K562 (cell line): ENCODE results near the gene GNG3. TPM values are rescaled to one million over a fixed set of nuclear protein-coding genes. Genes with fewer than 3 reads are reported as not detected.

Source experiments
- CCNT2 ChIP-seq: IDR thresholded peaks from 2 replicates; pipeline ENCODE4 v1.6.1; 2011; ENCODE audit warnings: borderline replicate concordance, low read depth, mild to moderate bottlenecking, moderate library complexity, mixed read lengths, low read length; ENCODE audit not compliant: insufficient read length; ENCODE audit errors: extremely low read depth
- CHD1 ChIP-seq: fragments of 200-600 bp; sonication (generic); IDR thresholded peaks from one replicate; pipeline ENCODE4 v1.6.1; 2012; ENCODE audit warnings: mild to moderate bottlenecking, moderate library complexity, low read length, inconsistent platforms
- FUS ChIP-seq: fragments of 200-400 bp; formaldehyde crosslinking; optimal IDR thresholded peaks from 2 replicates; pipeline ENCODE3; 2017; ENCODE audit warnings: low read depth, low read length
- HNRNPL ChIP-seq: fragments of 200-400 bp; formaldehyde crosslinking; IDR thresholded peaks from 2 replicates; pipeline ENCODE4 v1.6.1; 2017; ENCODE audit warnings: low read depth, mild to moderate bottlenecking, low read length
- HNRNPUL1 ChIP-seq: fragments of 200-400 bp; formaldehyde crosslinking; IDR thresholded peaks from 2 replicates; pipeline ENCODE4 v1.6.1; 2017; ENCODE audit warnings: low read length
- MXI1 ChIP-seq: IDR thresholded peaks from 2 replicates; pipeline ENCODE4 v1.6.1; 2011; ENCODE audit warnings: low read depth, mild to moderate bottlenecking, improper control_type of control experiment, low read length
- NFIX ChIP-seq: fragments of 250-450 bp; sonication (Bioruptor Pico); IDR thresholded peaks from 2 replicates; pipeline ENCODE4 v1.4.0; 2020; ENCODE audit warnings: low read depth, mild to moderate bottlenecking, moderate library complexity
- NONO ChIP-seq, 2 experiments: fragments of 200-400 bp in 1 of 2; fragments of 450-650 bp in 1 of 2; formaldehyde crosslinking in 1 of 2; IDR thresholded peaks; 2 replicates each; pipeline ENCODE4 v1.6.1; 2017; ENCODE audit warnings: low read depth in 2 of 2, mild to moderate bottlenecking in 2 of 2, moderate library complexity in 2 of 2, low read length in 1 of 2
- PHB ChIP-seq: fragments of 250-450 bp; sonication (Bioruptor Pico); IDR thresholded peaks from 2 replicates; pipeline ENCODE4 v1.5.0; 2021
- POLR2A ChIP-seq: fragments of 450-650 bp; conservative IDR thresholded peaks from 2 replicates; pipeline ENCODE4 v1.6.1; 2016
- POLR2AphosphoS5 ChIP-seq: IDR thresholded peaks from 2 replicates; pipeline ENCODE4 v1.6.1; 2011; ENCODE audit warnings: mild to moderate bottlenecking, low read depth, low read length, moderate library complexity; ENCODE audit not compliant: control insufficient read depth, insufficient read depth
- PRMT5 ChIP-seq: sonication (generic); formaldehyde crosslinking; IDR thresholded peaks from 2 replicates; pipeline ENCODE4 v1.5.0; 2020; ENCODE audit warnings: missing genetic modification reagents
- RBFOX2 ChIP-seq: fragments of 200-400 bp; formaldehyde crosslinking; IDR thresholded peaks from 2 replicates; pipeline ENCODE4 v1.6.1; 2017; ENCODE audit warnings: low read depth, mild to moderate bottlenecking, low read length, moderate library complexity
- RBM22 ChIP-seq: fragments of 200-400 bp; formaldehyde crosslinking; IDR thresholded peaks from 2 replicates; pipeline ENCODE4 v1.6.1; 2018; ENCODE audit warnings: low read length, low read depth; ENCODE audit not compliant: poor library complexity, severe bottlenecking
- SUPT5H ChIP-seq: fragments of 450-650 bp; IDR thresholded peaks from 2 replicates; pipeline ENCODE4 v1.6.1; 2016
- ZNF766 ChIP-seq: fragments of 200-800 bp; sonication (Bioruptor generic); conservative IDR thresholded peaks from 2 replicates; pipeline ENCODE4 v1.6.1; 2016; ENCODE audit warnings: missing genetic modification characterization, missing compliant biosample characterization
- polyA plus RNA-seq, 8 experiments: library from polyadenylated mRNA; depleted of rRNA in 4 of 8; stranded (reverse) in 5 of 8; unstranded in 3 of 8; fragments of >200 nt; fragmentation: Nextera tagmentation in 2 of 8; fragmentation: Illumina TruSeq in 1 of 8; extraction: Ambion mirVana in 2 of 8; extraction: Trizol in 1 of 8; gene quantifications; 2 replicates each; pipeline versions ENCODE4 v1.2.1 to v1.2.3, GENCODE V29; 2011 to 2014; ENCODE audit warnings: inconsistent platforms in 1 of 8, missing spikeins in 1 of 8
- total RNA-seq, 7 experiments: library from RNA; depleted of rRNA in 6 of 7; stranded (reverse); fragments of >200 nt in 6 of 7; fragmentation: Illumina TruSeq in 2 of 7; extraction: Trizol in 2 of 7; gene quantifications; 2 replicates each; pipeline versions ENCODE4 v1.2.1 to v1.2.3, GENCODE V29; 2011 to 2021; ENCODE audit warnings: low replicate concordance in 1 of 7
- TF ChIP-seq, protein P1 (sequence below): sonication (generic); formaldehyde crosslinking; IDR thresholded peaks from 2 replicates; pipeline ENCODE4 v1.8.0; 2022; ENCODE audit warnings: mild to moderate bottlenecking, low read depth, missing genetic modification reagents
- TF ChIP-seq, protein P2 (sequence below), 2 experiments: fragments of 450-650 bp in 1 of 2; sonication (generic) in 1 of 2; formaldehyde crosslinking in 1 of 2; IDR thresholded peaks in 1 of 2; conservative IDR thresholded peaks in 1 of 2; 2 replicates each; pipeline versions ENCODE4 v1.6.1 to v1.8.1; 2016 to 2023; ENCODE audit warnings: mild to moderate bottlenecking in 2 of 2, moderate library complexity in 2 of 2, inconsistent platforms in 1 of 2, missing genetic modification reagents in 1 of 2
- TF ChIP-seq, protein P3 (sequence below): sonication (generic); formaldehyde crosslinking; IDR thresholded peaks from 2 replicates; pipeline ENCODE4 v1.9.0; 2022; ENCODE audit warnings: mild to moderate bottlenecking, missing genetic modification reagents
- TF ChIP-seq, protein P4 (sequence below): fragments of 200-800 bp; sonication (Bioruptor generic); IDR thresholded peaks from 2 replicates; pipeline ENCODE4 v1.6.1; 2016; ENCODE audit warnings: missing genetic modification characterization, missing compliant biosample characterization

Gene GNG3
- total and polyA plus RNA-seq, 9 of the 15 experiments (the other 6 are each of a cell fraction or from before 2014, with no cell fraction given), result 0.07 TPM; not detected in 8

DNA sequence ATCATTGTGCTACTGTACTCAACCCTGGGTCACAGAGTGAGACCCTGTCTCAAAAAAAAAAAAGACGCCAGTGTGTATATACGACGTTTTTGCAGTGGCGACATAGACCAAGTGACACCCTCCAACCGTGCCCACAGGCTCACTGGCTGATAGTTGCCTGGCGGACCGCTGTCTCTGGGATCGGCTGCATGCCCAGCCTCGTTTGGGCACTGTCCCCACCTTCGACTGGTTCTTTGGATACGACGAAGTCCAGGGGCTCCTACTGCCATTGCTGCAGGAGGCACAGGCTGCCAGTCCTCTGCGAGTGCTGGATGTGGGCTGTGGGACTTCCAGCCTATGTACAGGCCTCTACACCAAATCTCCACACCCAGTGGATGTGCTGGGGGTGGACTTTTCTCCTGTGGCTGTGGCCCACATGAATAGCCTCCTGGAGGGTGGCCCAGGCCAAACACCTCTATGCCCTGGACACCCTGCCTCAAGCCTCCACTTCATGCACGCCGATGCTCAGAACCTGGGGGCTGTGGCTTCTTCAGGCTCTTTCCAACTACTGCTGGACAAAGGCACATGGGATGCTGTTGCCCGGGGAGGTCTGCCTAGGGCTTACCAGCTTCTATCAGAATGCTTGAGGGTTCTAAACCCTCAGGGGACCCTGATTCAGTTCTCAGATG is 41.1 kb upstream of the GNG3 start (continued):
- TF ChIP-seq, protein P1, sequence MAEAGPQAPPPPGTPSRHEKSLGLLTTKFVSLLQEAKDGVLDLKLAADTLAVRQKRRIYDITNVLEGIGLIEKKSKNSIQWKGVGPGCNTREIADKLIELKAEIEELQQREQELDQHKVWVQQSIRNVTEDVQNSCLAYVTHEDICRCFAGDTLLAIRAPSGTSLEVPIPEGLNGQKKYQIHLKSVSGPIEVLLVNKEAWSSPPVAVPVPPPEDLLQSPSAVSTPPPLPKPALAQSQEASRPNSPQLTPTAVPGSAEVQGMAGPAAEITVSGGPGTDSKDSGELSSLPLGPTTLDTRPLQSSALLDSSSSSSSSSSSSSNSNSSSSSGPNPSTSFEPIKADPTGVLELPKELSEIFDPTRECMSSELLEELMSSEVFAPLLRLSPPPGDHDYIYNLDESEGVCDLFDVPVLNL (CRISPR knock-in tag), result 0 out of 2 replicates have a peak, but pooled peaks have one; percentile 28
- 0 out of 2 replicates have a peak, but pooled peaks have one; percentile 15 for TF ChIP-seq SUPT5H
- TF ChIP-seq, protein P2, sequence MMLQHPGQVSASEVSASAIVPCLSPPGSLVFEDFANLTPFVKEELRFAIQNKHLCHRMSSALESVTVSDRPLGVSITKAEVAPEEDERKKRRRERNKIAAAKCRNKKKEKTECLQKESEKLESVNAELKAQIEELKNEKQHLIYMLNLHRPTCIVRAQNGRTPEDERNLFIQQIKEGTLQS (IDR thresholded peaks at IDR 0.05), result no peak
- TF ChIP-seq, protein P2 (CRISPR knock-in tag; conservative IDR thresholded peaks at IDR 0.05), result peak; percentile 18; the same call in 1 of the 2 replicates
- peak; percentile 30 for TF ChIP-seq RBM22
- TF ChIP-seq NONO (IDR thresholded peaks at IDR 0.05; ENCODE audit: low read depth in 2 of 2, low read length in 1 of 2), result no peak
- no peak for TF ChIP-seq FUS
- TF ChIP-seq HNRNPUL1, result peak; percentile 80
- TF ChIP-seq CHD1, result peak; percentile 93
- peak; percentile 40; the same call in 1 of the 2 replicates for TF ChIP-seq POLR2AphosphoS5
- no peak for TF ChIP-seq PRMT5 (CRISPR knock-in tag)
- TF ChIP-seq NFIX (CRISPR knock-in tag), result no peak
- TF ChIP-seq PHB (CRISPR knock-in tag), result 0 out of 2 replicates have a peak, but pooled peaks have one; percentile 48
- TF ChIP-seq MXI1, result peak; percentile 13; the same call in 1 of the 2 replicates
- TF ChIP-seq CCNT2, result peak; percentile 14
- TF ChIP-seq RBFOX2, result 0 out of 2 replicates have a peak, but pooled peaks have one; percentile 2
- TF ChIP-seq HNRNPL, result 0 out of 2 replicates have a peak, but pooled peaks have one; percentile 62
- TF ChIP-seq, protein P3, sequence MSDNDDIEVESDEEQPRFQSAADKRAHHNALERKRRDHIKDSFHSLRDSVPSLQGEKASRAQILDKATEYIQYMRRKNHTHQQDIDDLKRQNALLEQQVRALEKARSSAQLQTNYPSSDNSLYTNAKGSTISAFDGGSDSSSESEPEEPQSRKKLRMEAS (CRISPR knock-in tag), result 0 out of 2 replicates have a peak, but pooled peaks have one; percentile 15
- no peak for TF ChIP-seq ZNF766 (CRISPR knock-in tag)
- peak; percentile 30 for TF ChIP-seq POLR2A
- TF ChIP-seq, protein P4, sequence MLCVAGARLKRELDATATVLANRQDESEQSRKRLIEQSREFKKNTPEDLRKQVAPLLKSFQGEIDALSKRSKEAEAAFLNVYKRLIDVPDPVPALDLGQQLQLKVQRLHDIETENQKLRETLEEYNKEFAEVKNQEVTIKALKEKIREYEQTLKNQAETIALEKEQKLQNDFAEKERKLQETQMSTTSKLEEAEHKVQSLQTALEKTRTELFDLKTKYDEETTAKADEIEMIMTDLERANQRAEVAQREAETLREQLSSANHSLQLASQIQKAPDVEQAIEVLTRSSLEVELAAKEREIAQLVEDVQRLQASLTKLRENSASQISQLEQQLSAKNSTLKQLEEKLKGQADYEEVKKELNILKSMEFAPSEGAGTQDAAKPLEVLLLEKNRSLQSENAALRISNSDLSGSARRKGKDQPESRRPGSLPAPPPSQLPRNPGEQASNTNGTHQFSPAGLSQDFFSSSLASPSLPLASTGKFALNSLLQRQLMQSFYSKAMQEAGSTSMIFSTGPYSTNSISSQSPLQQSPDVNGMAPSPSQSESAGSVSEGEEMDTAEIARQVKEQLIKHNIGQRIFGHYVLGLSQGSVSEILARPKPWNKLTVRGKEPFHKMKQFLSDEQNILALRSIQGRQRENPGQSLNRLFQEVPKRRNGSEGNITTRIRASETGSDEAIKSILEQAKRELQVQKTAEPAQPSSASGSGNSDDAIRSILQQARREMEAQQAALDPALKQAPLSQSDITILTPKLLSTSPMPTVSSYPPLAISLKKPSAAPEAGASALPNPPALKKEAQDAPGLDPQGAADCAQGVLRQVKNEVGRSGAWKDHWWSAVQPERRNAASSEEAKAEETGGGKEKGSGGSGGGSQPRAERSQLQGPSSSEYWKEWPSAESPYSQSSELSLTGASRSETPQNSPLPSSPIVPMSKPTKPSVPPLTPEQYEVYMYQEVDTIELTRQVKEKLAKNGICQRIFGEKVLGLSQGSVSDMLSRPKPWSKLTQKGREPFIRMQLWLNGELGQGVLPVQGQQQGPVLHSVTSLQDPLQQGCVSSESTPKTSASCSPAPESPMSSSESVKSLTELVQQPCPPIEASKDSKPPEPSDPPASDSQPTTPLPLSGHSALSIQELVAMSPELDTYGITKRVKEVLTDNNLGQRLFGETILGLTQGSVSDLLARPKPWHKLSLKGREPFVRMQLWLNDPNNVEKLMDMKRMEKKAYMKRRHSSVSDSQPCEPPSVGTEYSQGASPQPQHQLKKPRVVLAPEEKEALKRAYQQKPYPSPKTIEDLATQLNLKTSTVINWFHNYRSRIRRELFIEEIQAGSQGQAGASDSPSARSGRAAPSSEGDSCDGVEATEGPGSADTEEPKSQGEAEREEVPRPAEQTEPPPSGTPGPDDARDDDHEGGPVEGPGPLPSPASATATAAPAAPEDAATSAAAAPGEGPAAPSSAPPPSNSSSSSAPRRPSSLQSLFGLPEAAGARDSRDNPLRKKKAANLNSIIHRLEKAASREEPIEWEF (CRISPR knock-in tag), result no peak
